Esophagus squamous epithelium (tissue), 5 donors: Measurements from ENCODE around the gene PSMD13. TPM values are rescaled to one million over a fixed set of nuclear protein-coding genes. Genes with fewer than 3 reads are reported as not detected.
"Not testable (repeated sequence)": the region's sequence is repeated elsewhere in the genome, so short reads cannot be mapped to it uniquely, and the experiment has no call there.

Experiments used
- DNase-seq: peaks from one replicate; lab custom pipeline; 2025; lab: John Stamatoyannopoulos, UW
- H3K27ac ChIP-seq, 4 donors: fragments of 200-600 bp; sonication (generic); one replicate each; pipeline ENCODE4 v1.5.1; 2016 to 2019; ENCODE audit warnings: mild to moderate bottlenecking in 1 of 4
- H3K27me3 ChIP-seq, 4 donors: fragments of 200-600 bp; sonication (generic); 1 replicate in 3 of 4; 2 replicates in 1 of 4; pipeline versions ENCODE4 v1.5.1 to v1.6.0; 2017 to 2021; ENCODE audit warnings: antibody characterized with exemption in 1 of 4
- H3K36me3 ChIP-seq, 3 donors: fragments of 200-600 bp; sonication (generic); one replicate each; pipeline ENCODE4 v1.5.1; 2016 to 2019
- H3K4me1 ChIP-seq, 3 donors: fragments of 200-600 bp; sonication (generic); one replicate each; pipeline ENCODE4 v1.5.1; 2017 to 2019
- H3K4me3 ChIP-seq, 4 donors: fragments of 200-600 bp; sonication (generic); 1 replicate in 3 of 4; 2 replicates in 1 of 4; pipeline ENCODE4 v1.5.1; 2016 to 2019; ENCODE audit warnings: mild to moderate bottlenecking in 2 of 4, moderate library complexity in 1 of 4
- H3K9me3 ChIP-seq, 3 donors: fragments of 200-600 bp; sonication (generic); one replicate each; pipeline ENCODE4 v1.5.1; 2016 to 2019
- POLR2A ChIP-seq, 4 donors: fragments of 450-650 bp; IDR thresholded peaks; one replicate each; pipeline ENCODE4 v1.6.1; 2017; ENCODE audit warnings: antibody characterized with exemption in 4 of 4, mild to moderate bottlenecking in 4 of 4, moderate library complexity in 3 of 4
- WGBS, 2 donors: methylation state at CpG; one replicate each; pipeline ENCODE4 v1.1.5; 2018; 5-methylcytosine and 5-hydroxymethylcytosine counted together
- intact Hi-C: fragments of 100-400 bp; cut with DNase I; formaldehyde crosslinking; loops from one replicate; pipeline ENCODE4 v1.15.0; 2022
- total RNA-seq, 4 donors: library from RNA; depleted of rRNA; stranded (reverse); fragments of >200 nt; gene quantifications; one replicate each; pipeline ENCODE4 v1.1.0, GENCODE V29; 2016
- TF ChIP-seq, protein P1 (sequence below), 6 experiments: fragments of 450-650 bp in 4 of 6; fragments of 200-600 bp in 2 of 6; sonication (generic) in 2 of 6; IDR thresholded peaks; one replicate each; pipeline ENCODE4 v1.5.1; 2016 to 2019; ENCODE audit warnings: antibody characterized with exemption in 6 of 6, mild to moderate bottlenecking in 4 of 6, moderate library complexity in 4 of 6
- donor health status: DM: yes; HTN: yes; CAD: no.

PSMD13 gene
- total RNA-seq, 4 donors from 2014 or later = 46.4 to 116 (median 105) TPM

- no peaks in the 10 kb centered on the region for H3K36me3 ChIP-seq
- H3K9me3 ChIP-seq = no peaks in the 10 kb centered on the region
- no peak overlapping the region for H3K4me3 ChIP-seq
- 83 to 100% methylated on average over 3 to 4 of the region's 8 CpGs for WGBS, 2 donors
- TF ChIP-seq, protein P1, sequence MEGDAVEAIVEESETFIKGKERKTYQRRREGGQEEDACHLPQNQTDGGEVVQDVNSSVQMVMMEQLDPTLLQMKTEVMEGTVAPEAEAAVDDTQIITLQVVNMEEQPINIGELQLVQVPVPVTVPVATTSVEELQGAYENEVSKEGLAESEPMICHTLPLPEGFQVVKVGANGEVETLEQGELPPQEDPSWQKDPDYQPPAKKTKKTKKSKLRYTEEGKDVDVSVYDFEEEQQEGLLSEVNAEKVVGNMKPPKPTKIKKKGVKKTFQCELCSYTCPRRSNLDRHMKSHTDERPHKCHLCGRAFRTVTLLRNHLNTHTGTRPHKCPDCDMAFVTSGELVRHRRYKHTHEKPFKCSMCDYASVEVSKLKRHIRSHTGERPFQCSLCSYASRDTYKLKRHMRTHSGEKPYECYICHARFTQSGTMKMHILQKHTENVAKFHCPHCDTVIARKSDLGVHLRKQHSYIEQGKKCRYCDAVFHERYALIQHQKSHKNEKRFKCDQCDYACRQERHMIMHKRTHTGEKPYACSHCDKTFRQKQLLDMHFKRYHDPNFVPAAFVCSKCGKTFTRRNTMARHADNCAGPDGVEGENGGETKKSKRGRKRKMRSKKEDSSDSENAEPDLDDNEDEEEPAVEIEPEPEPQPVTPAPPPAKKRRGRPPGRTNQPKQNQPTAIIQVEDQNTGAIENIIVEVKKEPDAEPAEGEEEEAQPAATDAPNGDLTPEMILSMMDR (IDR thresholded peaks at IDR 0.05) = no peak
- no peak for TF ChIP-seq POLR2A (IDR thresholded peaks at IDR 0.05)
- H3K4me1 ChIP-seq = peaks cover 17 to 40% (median 20%) of the 10 kb centered on the region in 3 donors
- H3K27me3 ChIP-seq = peaks cover 4 to 78% (median 17%) of the 10 kb centered on the region in 4 donors
- DNase-seq = no peak
- intact Hi-C loops = no loop called here
- no peak overlapping the region for H3K27ac ChIP-seq
Observed at GRCh38 chr11:285894-286220, 49.1 kb downstream of the PSMD13 start.

GRCh38 chr11:286977-287820 is 50.4 kb downstream of the PSMD13 start:
- H3K4me1 ChIP-seq = peaks cover 10 to 29% (median 17%) of the 10 kb centered on the region in 3 donors
- H3K36me3 ChIP-seq, DNase-seq, H3K9me3 ChIP-seq, intact Hi-C loops: not testable (repeated sequence)
- H3K4me3 ChIP-seq = peak overlapping the region in 3 of 4 donors; percentile 55 to 95 (median 76)
- peak overlapping the region in 2 of 4 donors; percentile 34 to 79 for H3K27ac ChIP-seq
- peaks cover 3 to 65% (median 4%) of the 10 kb centered on the region in 4 donors for H3K27me3 ChIP-seq
- 64 to 79% methylated on average over 25 of the region's 27 CpGs for WGBS, 2 donors

GRCh38 chr11:287821-288477 is 51.2 kb downstream of the PSMD13 start:
- Histone ChIP-seq H3K4me3 (peak overlapping the region; percentile 55 to 95 (median 74)), H3K9me3 (no peaks in the 10 kb centered on the region), H3K27me3 (peaks cover 0 to 57% (median 2%) of the 10 kb centered on the region in 4 donors), H3K4me1 (peaks cover 10 to 29% (median 17%) of the 10 kb centered on the region in 3 donors), H3K27ac (peak overlapping the region; percentile 40 to 84 (median 74)), H3K36me3 (peaks cover 0 to 11% (median 0%) of the 10 kb centered on the region in 3 donors)
- intact Hi-C loops = no loop called here
- TF ChIP-seq, protein P1 (IDR thresholded peaks at IDR 0.05) = no peak
- no peak for TF ChIP-seq POLR2A (IDR thresholded peaks at IDR 0.05)
- DNase-seq = no peak
- 20 to 52% methylated on average over 15 to 28 of the region's 41 CpGs for WGBS, 2 donors

DNA sequence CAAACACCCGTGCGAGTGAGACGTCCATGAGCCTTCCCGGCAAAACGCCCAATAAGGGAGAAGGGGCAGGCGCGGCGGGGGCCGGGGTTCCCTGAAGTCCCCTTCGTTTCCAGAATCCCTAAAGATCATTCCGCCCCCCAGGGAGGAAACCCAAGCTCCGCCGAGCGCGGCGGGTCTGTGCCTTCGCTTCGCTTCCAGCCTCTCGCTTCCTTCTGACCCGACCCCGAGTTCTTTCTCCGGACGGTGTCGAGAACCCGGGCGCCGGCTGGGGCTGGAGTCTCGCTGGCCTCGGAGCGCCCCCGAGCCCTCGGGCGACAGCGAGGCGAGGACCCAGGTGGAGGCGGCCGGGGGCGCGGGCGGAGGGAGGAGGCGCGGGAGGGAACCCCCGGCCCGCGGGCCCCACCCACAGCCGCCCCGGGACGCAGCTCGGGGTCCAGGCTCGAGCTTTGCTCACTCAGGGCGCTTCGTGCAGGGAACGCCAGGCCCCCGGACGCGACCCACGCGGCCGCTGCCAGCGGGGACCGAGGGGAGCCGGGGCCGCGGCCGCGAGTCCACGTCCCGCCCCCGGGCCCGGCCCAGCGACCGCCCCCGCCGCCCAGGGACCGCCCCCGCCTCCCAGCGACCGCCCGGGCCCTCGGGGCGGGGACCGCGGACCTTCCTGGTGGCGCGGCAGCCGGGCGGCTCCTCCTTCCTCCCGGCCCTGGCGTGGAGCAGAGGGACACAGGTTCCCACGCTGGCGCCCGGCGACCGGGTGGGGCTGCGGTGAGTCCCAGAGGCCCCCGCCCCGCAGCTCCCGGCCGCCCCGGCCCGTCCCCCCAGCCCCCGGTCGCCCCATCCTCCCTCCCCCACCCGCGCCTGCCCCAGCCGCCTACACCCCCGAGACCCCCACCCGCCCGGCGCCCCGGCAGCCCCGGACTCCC is 52.0 kb downstream of the PSMD13 start, which contains the start of gene PGGHG:
TSS of gene PGGHG (plus strand) at position 649 of the 920 bp plus-strand sequence. CDS start 691 bp downstream, outside the sequence.
- TF ChIP-seq POLR2A (IDR thresholded peaks at IDR 0.05) = peak in 1 of 4 donors; percentile 52
- TF ChIP-seq, protein P1 (IDR thresholded peaks at IDR 0.05) = no peak
- no peak for DNase-seq
- 0 to 2% methylated on average over 4 to 10 of the region's 112 CpGs for WGBS, 2 donors

DNA sequence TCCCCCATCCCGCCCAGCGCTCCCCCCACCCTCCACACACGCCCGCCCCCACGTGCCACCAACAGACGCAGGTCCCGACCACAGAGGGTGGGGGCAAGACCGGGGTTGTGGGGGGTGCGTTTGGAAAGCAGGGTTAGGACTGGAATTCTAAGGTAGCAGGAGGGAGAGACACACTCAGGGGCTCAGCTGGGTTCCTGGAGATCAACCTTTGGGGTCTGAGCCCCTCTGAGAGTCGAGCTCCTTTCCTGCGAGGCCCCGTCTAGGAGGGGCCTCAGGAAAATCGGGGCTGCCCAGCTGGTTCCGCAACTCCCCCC is 52.6 kb downstream of the PSMD13 start:
- peak overlapping the region; percentile 40 to 84 (median 74) for H3K27ac ChIP-seq
- peak overlapping the region; percentile 55 to 95 (median 74) for H3K4me3 ChIP-seq
- no CpG with 5 or more reads among the region's 14 CpGs for WGBS, 2 donors
- intact Hi-C loops = no loop called here
- H3K4me1 ChIP-seq = peaks cover 10 to 29% (median 17%) of the 10 kb centered on the region in 3 donors
- peaks cover 0 to 44% (median 2%) of the 10 kb centered on the region in 4 donors for H3K27me3 ChIP-seq
- peaks cover 0 to 26% (median 0%) of the 10 kb centered on the region in 3 donors for H3K36me3 ChIP-seq
- no peak for DNase-seq
- no peaks in the 10 kb centered on the region for H3K9me3 ChIP-seq
- no peak for TF ChIP-seq POLR2A (IDR thresholded peaks at IDR 0.05)
- TF ChIP-seq, protein P1 (IDR thresholded peaks at IDR 0.05) = no peak

More for the DNA sequence above, 52.0 kb downstream of the PSMD13 start, which contains the start of gene PGGHG:
- Histone ChIP-seq H3K4me3 (peak within 1 kb of the TSS; percentile 55 to 95 (median 74)), H3K27ac (peak within 1 kb of the TSS; percentile 40 to 84 (median 74)), H3K27me3 (peaks cover 0 to 50% (median 2%) of the 10 kb centered on the region in 4 donors), H3K4me1 (peaks cover 10 to 29% (median 17%) of the 10 kb centered on the region in 3 donors), H3K9me3 (no peaks in the 10 kb centered on the region), H3K36me3 (peaks cover 0 to 19% (median 0%) of the 10 kb centered on the region in 3 donors)
- intact Hi-C loops = no loop called here
